GM12878 (cell line): ENCODE data around the gene SIM2. TPM values are rescaled to one million over a fixed set of nuclear protein-coding genes. Genes with fewer than 3 reads are reported as not detected.
"Not testable (repeated sequence)": the region's sequence is repeated elsewhere in the genome, so short reads cannot be mapped to it uniquely, and the experiment has no call there.

Experiments used
- ATAC-seq: fragments of 200-7000 bp; cut with Tn5 transposase; 3 replicates; pipeline ENCODE4 v1.9.1; 2020; ENCODE audit warnings: mild to moderate bottlenecking, moderate library complexity
- BruUV-seq: library from RNA; stranded (reverse); fragments of 400-500 nt; replicated peaks from 2 replicates; lab custom pipeline; 2021; lab: Mats Ljungman, UMichigan
- CTCF ChIA-PET: fragments of 300-600 bp; sonication (Branson Sonifier 250); formaldehyde crosslinking; extraction: SDS; loops from one replicate; lab custom pipeline; 2021; ENCODE audit warnings: inconsistent platforms; lab: Yijun Ruan, JAX
- POLR2A ChIA-PET: fragments of 350-600 bp; formaldehyde crosslinking; extraction: SDS; loops from one replicate; lab custom pipeline; 2021; ENCODE audit warnings: inconsistent platforms; lab: Charles Lee
- RAD21 ChIA-PET: fragments of 300-600 bp; sonication (Branson Sonifier 250); formaldehyde crosslinking; loops from one replicate; lab custom pipeline; 2023; ENCODE audit warnings: antibody characterized with exemption; ENCODE audit not compliant: unreplicated experiment; lab: Charles Lee
- SMC1A ChIA-PET: fragments of 300-600 bp; sonication (Branson Sonifier 250); formaldehyde crosslinking; loops from one replicate; lab custom pipeline; 2023; ENCODE audit not compliant: unreplicated experiment, uncharacterized antibody; lab: Charles Lee
- DNase-seq: peaks from one replicate; pipeline ENCODE4 v3.0.0-alpha.2; 2011; ENCODE audit warnings: low read depth, low spot score
- FAIRE-seq: peaks from 3 replicates; lab custom pipeline; 2011; peaks lifted over from hg19 to GRCh38; lab: Jason Lieb, UNC
- H2AFZ ChIP-seq: 2 replicates; pipeline ENCODE4 v1.6.0; 2011; ENCODE audit warnings: low read depth, low read length, control low read depth; ENCODE audit not compliant: control insufficient read depth
- H3K27ac ChIP-seq: 2 replicates; pipeline ENCODE4 v1.5.1; 2011; ENCODE audit warnings: control low read depth; ENCODE audit not compliant: control insufficient read depth, insufficient read depth
- H3K27me3 ChIP-seq, 2 experiments: replicated peaks in 1 of 2; 2 replicates each; pipeline versions ENCODE4 v1.6.0 to v1.6.1; 2011; ENCODE audit warnings: low read length in 1 of 2; ENCODE audit not compliant: control insufficient read depth in 2 of 2, insufficient read depth in 2 of 2
- H3K36me3 ChIP-seq, 2 experiments: 2 replicates each; pipeline ENCODE4 v1.5.1; 2011; ENCODE audit warnings: low read length in 1 of 2; ENCODE audit not compliant: control insufficient read depth in 2 of 2, insufficient read depth in 2 of 2
- H3K4me1 ChIP-seq: 2 replicates; pipeline ENCODE4 v1.6.1; 2011; ENCODE audit warnings: mild to moderate bottlenecking, low read length, moderate library complexity, mixed read lengths; ENCODE audit not compliant: control insufficient read depth, insufficient read depth
- H3K4me2 ChIP-seq: 2 replicates; pipeline ENCODE4 v1.6.0; 2011; ENCODE audit warnings: control low read depth; ENCODE audit not compliant: control insufficient read depth, insufficient read depth
- H3K4me3 ChIP-seq: fragments of 200-600 bp; sonication (generic); 2 replicates; pipeline ENCODE4 v1.5.1; 2016
- H3K79me2 ChIP-seq: 2 replicates; pipeline ENCODE4 v1.6.0; 2011; ENCODE audit warnings: low read length; ENCODE audit not compliant: control insufficient read depth, insufficient read depth
- H3K9ac ChIP-seq: 2 replicates; pipeline ENCODE4 v1.8.0; 2011; ENCODE audit warnings: low read length, control low read depth, mixed read lengths; ENCODE audit not compliant: control insufficient read depth, insufficient read depth
- H3K9me3 ChIP-seq: replicated peaks from 3 replicates; pipeline ENCODE4 v1.5.1; 2011; ENCODE audit warnings: mild to moderate bottlenecking, low read length; ENCODE audit not compliant: control insufficient read depth, insufficient read depth
- H4K20me1 ChIP-seq: 2 replicates; pipeline ENCODE4 v1.6.0; 2011; ENCODE audit not compliant: control insufficient read depth, insufficient read depth
- ATF7 ChIP-seq: fragments of 450-650 bp; IDR thresholded peaks from 2 replicates; pipeline ENCODE4 v1.6.1; 2016; ENCODE audit warnings: low read depth, mild to moderate bottlenecking
- BMI1 ChIP-seq: fragments of 450-650 bp; IDR thresholded peaks from 2 replicates; pipeline ENCODE4 v1.6.1; 2016; ENCODE audit warnings: mild to moderate bottlenecking, moderate library complexity, borderline replicate concordance
- ETV6 ChIP-seq, 2 experiments: fragments of 450-650 bp in 1 of 2; IDR thresholded peaks in 1 of 2; conservative IDR thresholded peaks in 1 of 2; 2 replicates each; pipeline ENCODE4 v1.6.1; 2014; ENCODE audit warnings: antibody characterized with exemption in 1 of 2, borderline replicate concordance in 1 of 2, low read depth in 1 of 2, mild to moderate bottlenecking in 1 of 2, moderate library complexity in 1 of 2
- EZH2 ChIP-seq: IDR thresholded peaks from 2 replicates; pipeline ENCODE4 v1.6.1; 2012; ENCODE audit warnings: low read depth, mild to moderate bottlenecking, control low read depth, inconsistent platforms, low read length, borderline replicate concordance; ENCODE audit not compliant: control insufficient read depth
- NFYB ChIP-seq: IDR thresholded peaks from 2 replicates; pipeline ENCODE4 v1.6.1; 2011; ENCODE audit warnings: low read depth, mild to moderate bottlenecking, low read length, improper control_type of control experiment, moderate library complexity; ENCODE audit not compliant: insufficient read depth
- PKNOX1 ChIP-seq: fragments of 450-650 bp; IDR thresholded peaks from 2 replicates; pipeline ENCODE4 v1.6.1; 2016; ENCODE audit warnings: mild to moderate bottlenecking
- RAD51 ChIP-seq: fragments of 450-650 bp; IDR thresholded peaks from 2 replicates; pipeline ENCODE4 v1.6.1; 2016; ENCODE audit warnings: moderate library complexity, mild to moderate bottlenecking, inconsistent platforms
- RCOR1 ChIP-seq: conservative IDR thresholded peaks from 2 replicates; pipeline ENCODE4 v1.6.1; 2012; ENCODE audit warnings: low read depth, low read length, improper control_type of control experiment
- SIX5 ChIP-seq: IDR thresholded peaks from 2 replicates; pipeline ENCODE4 v1.6.1; 2011; ENCODE audit warnings: mild to moderate bottlenecking, low read depth, low read length, moderate library complexity; ENCODE audit not compliant: severe bottlenecking
- SMARCA5 ChIP-seq: fragments of 450-650 bp; IDR thresholded peaks from 2 replicates; pipeline ENCODE4 v1.6.1; 2017; ENCODE audit warnings: mild to moderate bottlenecking
- SREBF1 ChIP-seq: IDR thresholded peaks from 2 replicates; pipeline ENCODE4 v1.6.1; 2012; ENCODE audit warnings: mild to moderate bottlenecking, low read length
- STAT3 ChIP-seq: IDR thresholded peaks from 2 replicates; pipeline ENCODE4 v1.6.1; 2011; ENCODE audit warnings: low read depth, low read length, improper control_type of control experiment
- ZNF274 ChIP-seq: IDR thresholded peaks from one replicate; pipeline ENCODE4 v1.8.0; 2011; ENCODE audit not compliant: insufficient read length, insufficient read depth
- ZNF622 ChIP-seq: fragments of 450-650 bp; IDR thresholded peaks from 2 replicates; pipeline ENCODE4 v1.6.1; 2017; ENCODE audit warnings: mild to moderate bottlenecking, inconsistent platforms
- WGBS: methylation state at CpG from one replicate; pipeline ENCODE4 v1.1.6; 2016; ENCODE audit warnings: low lambda C conversion rate; ENCODE audit not compliant: insufficient replicate concordance, insufficient coverage; ENCODE audit errors: missing lambda C conversion rate; 5-methylcytosine and 5-hydroxymethylcytosine counted together
- in situ Hi-C: fragments of 300-500 bp; cut with MboI; formaldehyde crosslinking; loops from 9 replicates; pipeline ENCODE4 v1.14.3; 2018; ENCODE audit warnings: mixed read lengths
- intact Hi-C: fragments of 100-400 bp; cut with micrococcal nuclease; formaldehyde crosslinking; loops from one replicate; pipeline ENCODE4 v1.14.2; 2022; ENCODE audit not compliant: unreplicated experiment
- polyA plus RNA-seq, 11 experiments: library from polyadenylated mRNA; depleted of rRNA in 4 of 11; unstranded in 6 of 11; stranded (reverse) in 5 of 11; fragments of >200 nt; fragmentation: Nextera tagmentation in 4 of 11; fragmentation: Illumina TruSeq in 1 of 11; extraction: Ambion mirVana in 4 of 11; extraction: Trizol in 1 of 11; gene quantifications; 1 replicate in 1 of 11; 2 replicates in 10 of 11; pipeline versions ENCODE4 v1.2.1 to v1.2.3, GENCODE V29; 2011 to 2016; ENCODE audit warnings: inconsistent platforms in 2 of 11, missing spikeins in 2 of 11, low read depth in 1 of 11
- total RNA-seq, 4 experiments: library from RNA; depleted of rRNA in 3 of 4; stranded (reverse); fragments of >200 nt in 3 of 4; fragmentation: Illumina TruSeq in 1 of 4; extraction: Trizol in 1 of 4; gene quantifications; 2 replicates each; pipeline versions ENCODE4 v1.2.1 to v1.2.3, GENCODE V29; 2013 to 2021
- TF ChIP-seq, protein P1 (sequence below): fragments of 450-650 bp; conservative IDR thresholded peaks from 2 replicates; pipeline ENCODE4 v1.6.1; 2017; ENCODE audit warnings: mild to moderate bottlenecking, moderate library complexity

Gene SIM2
- total and polyA plus RNA-seq, 10 of the 15 experiments (the other 5 are each of a cell fraction or from before 2014, with no cell fraction given) = 0.02 to 0.15 (median 0.05) TPM; not detected in 7

- H3K9me3 ChIP-seq = no peaks in the 10 kb centered on the region
- H2AFZ ChIP-seq = no peak overlapping the region
- RAD21 ChIA-PET = no interaction called here
- 15% methylated on average over 6 of the region's 6 CpGs for WGBS
- no TSS peak for BruUV-seq
- intact Hi-C loops = no loop called here
- no peaks in the 10 kb centered on the region for H3K4me1 ChIP-seq
- SMC1A ChIA-PET = no interaction called here
- no peak for FAIRE-seq
- no peak overlapping the region for H3K4me3 ChIP-seq
- no peak for TF ChIP-seq RAD51
- TF ChIP-seq NFYB = no peak
- no peak for TF ChIP-seq SREBF1
- TF ChIP-seq SIX5 = no peak
- TF ChIP-seq BMI1 = no peak
- no peak for TF ChIP-seq PKNOX1
- no peak for TF ChIP-seq STAT3
- TF ChIP-seq SMARCA5 = no peak
- TF ChIP-seq EZH2 = no peak
- TF ChIP-seq RCOR1 = no peak
- no peak for TF ChIP-seq ZNF622
- TF ChIP-seq ETV6 (conservative IDR thresholded peaks at IDR 0.05 in 1 of 2, IDR thresholded peaks at IDR 0.05 in 1 of 2; ENCODE audit: borderline replicate concordance in 1 of 2, low read depth in 1 of 2) = no peak
- no peak for TF ChIP-seq ZNF274
- no peak for TF ChIP-seq ATF7
- TF ChIP-seq, protein P1, sequence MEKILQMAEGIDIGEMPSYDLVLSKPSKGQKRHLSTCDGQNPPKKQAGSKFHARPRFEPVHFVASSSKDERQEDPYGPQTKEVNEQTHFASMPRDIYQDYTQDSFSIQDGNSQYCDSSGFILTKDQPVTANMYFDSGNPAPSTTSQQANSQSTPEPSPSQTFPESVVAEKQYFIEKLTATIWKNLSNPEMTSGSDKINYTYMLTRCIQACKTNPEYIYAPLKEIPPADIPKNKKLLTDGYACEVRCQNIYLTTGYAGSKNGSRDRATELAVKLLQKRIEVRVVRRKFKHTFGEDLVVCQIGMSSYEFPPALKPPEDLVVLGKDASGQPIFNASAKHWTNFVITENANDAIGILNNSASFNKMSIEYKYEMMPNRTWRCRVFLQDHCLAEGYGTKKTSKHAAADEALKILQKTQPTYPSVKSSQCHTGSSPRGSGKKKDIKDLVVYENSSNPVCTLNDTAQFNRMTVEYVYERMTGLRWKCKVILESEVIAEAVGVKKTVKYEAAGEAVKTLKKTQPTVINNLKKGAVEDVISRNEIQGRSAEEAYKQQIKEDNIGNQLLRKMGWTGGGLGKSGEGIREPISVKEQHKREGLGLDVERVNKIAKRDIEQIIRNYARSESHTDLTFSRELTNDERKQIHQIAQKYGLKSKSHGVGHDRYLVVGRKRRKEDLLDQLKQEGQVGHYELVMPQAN = no peak
- no peaks in the 10 kb centered on the region for H4K20me1 ChIP-seq
- POLR2A ChIA-PET = no interaction called here
- no peak overlapping the region for H3K27ac ChIP-seq
- no peaks in the 10 kb centered on the region for H3K79me2 ChIP-seq
- DNase-seq = no peak
- in situ Hi-C loops = no loop called here
- no peak for ATAC-seq
- no peak overlapping the region for H3K9ac ChIP-seq
- no peak overlapping the region for H3K4me2 ChIP-seq
- CTCF ChIA-PET = interaction anchor here (0.9 kb wide), 1 partner anchor 26 kb away, joined by 3 read pairs; no protein-coding TSS in a partner anchor
- H3K27me3 ChIP-seq = no peaks in the 10 kb centered on the region; a peak in 1 of 4 replicates
- no peaks in the 10 kb centered on the region for H3K36me3 ChIP-seq
These were observed 42.8 kb upstream of the SIM2 start for GRCh38 chr21:36656138-36656537.

DNA sequence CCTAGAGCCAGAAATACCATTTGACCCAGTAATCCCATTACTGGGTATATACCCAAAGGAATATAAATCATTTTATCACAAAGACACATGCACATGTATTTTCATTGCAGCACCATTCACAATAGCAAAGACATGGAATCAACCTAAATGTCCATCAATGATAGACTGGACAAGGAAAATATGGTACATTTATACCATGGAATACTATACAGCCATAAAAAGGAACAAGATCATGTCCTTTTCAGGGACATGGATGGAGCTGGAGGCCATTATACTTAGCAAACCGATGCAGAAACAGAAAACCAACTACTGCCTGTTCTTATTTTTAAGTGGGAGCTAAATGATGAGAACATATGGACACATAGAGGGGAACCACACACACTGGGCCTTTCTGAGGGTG, 41.6 kb upstream of the SIM2 start:
- H3K4me2 ChIP-seq, FAIRE-seq, H3K4me3 ChIP-seq, BruUV-seq, H3K27ac ChIP-seq, H3K9ac ChIP-seq, DNase-seq, intact Hi-C loops, in situ Hi-C loops, ATAC-seq, H4K20me1 ChIP-seq, H3K79me2 ChIP-seq, H3K9me3 ChIP-seq, H3K27me3 ChIP-seq, POLR2A ChIA-PET, H3K36me3 ChIP-seq, RAD21 ChIA-PET, H3K4me1 ChIP-seq, H2AFZ ChIP-seq, SMC1A ChIA-PET, CTCF ChIA-PET: not testable (repeated sequence)
- WGBS = 0% methylated on average over 1 of the region's 1 CpG
